Adrenal gland (tissue), 12 donors: Measurements from ENCODE around the gene FRK. TPM values are rescaled to one million over a fixed set of nuclear protein-coding genes. Genes with fewer than 3 reads are reported as not detected.

Source experiments
- DNase-seq, 7 donors: peaks; one replicate each; pipeline ENCODE4 v3.0.0-alpha.2; 2019 to 2020
- H3K27ac ChIP-seq, 5 donors: fragments of 200-600 bp; sonication (generic) in 4 of 5; 1 replicate in 3 of 5; 2 replicates in 2 of 5; pipeline versions ENCODE4 v1.5.1 to v1.8.0; 2016 to 2020; ENCODE audit warnings: mild to moderate bottlenecking in 1 of 5
- H3K27me3 ChIP-seq: fragments of 200-600 bp; 2 replicates; pipeline ENCODE4 v1.8.0; 2021
- H3K36me3 ChIP-seq, 2 donors: fragments of 200-600 bp; replicated peaks in 1 of 2; 1 replicate in 1 of 2; 2 replicates in 1 of 2; pipeline versions ENCODE4 v1.5.1 to v1.8.0; 2018 to 2022
- H3K4me1 ChIP-seq, 2 donors: fragments of 200-600 bp; replicated peaks in 1 of 2; 1 replicate in 1 of 2; 2 replicates in 1 of 2; pipeline versions ENCODE4 v1.5.1 to v1.8.0; 2018 to 2021
- H3K4me3 ChIP-seq, 4 donors: fragments of 200-600 bp; sonication (generic) in 3 of 4; one replicate each; pipeline ENCODE4 v1.5.1; 2016 to 2018
- H3K9me3 ChIP-seq, 3 donors: fragments of 200-600 bp; sonication (generic) in 1 of 3; replicated peaks in 1 of 3; 1 replicate in 2 of 3; 2 replicates in 1 of 3; pipeline versions ENCODE4 v1.5.1 to v1.8.0; 2016 to 2021
- CTCF ChIP-seq, 6 experiments: fragments of 450-650 bp in 4 of 6; fragments of 200-600 bp in 2 of 6; sonication (generic) in 1 of 6; IDR thresholded peaks; 1 replicate in 5 of 6; 2 replicates in 1 of 6; pipeline versions ENCODE4 v1.5.1 to v1.8.0; 2016 to 2021; ENCODE audit warnings: antibody characterized with exemption in 6 of 6, mild to moderate bottlenecking in 2 of 6, moderate library complexity in 1 of 6
- POLR2A ChIP-seq, 2 donors: fragments of 450-650 bp; IDR thresholded peaks; one replicate each; pipeline ENCODE4 v1.6.1; 2017; ENCODE audit warnings: antibody characterized with exemption in 2 of 2, mild to moderate bottlenecking in 2 of 2, moderate library complexity in 1 of 2
- WGBS, 4 donors: extraction: QIAGEN DNeasy Blood & Tissue Kit in 2 of 4; methylation state at CpG; one replicate each; pipeline versions ENCODE4 v1.1.5 to v1.1.7; 2013 to 2017; 5-methylcytosine and 5-hydroxymethylcytosine counted together
- intact Hi-C, 2 donors: fragments of 100-400 bp; cut with DNase I; formaldehyde crosslinking; loops; one replicate each; pipeline versions ENCODE4 v1.14.1 to v1.15.0; 2022 to 2023
- polyA plus RNA-seq, 3 donors: library from polyadenylated mRNA; stranded (reverse); fragments of 200-250 nt in 2 of 3; fragments of 350-450 nt in 1 of 3; fragmentation: Illumina TruSeq in 1 of 3; extraction: RNeasy Lipid Tissue Mini Kit (QIAGEN cat#74804) in 1 of 3; gene quantifications; one replicate each; pipeline ENCODE4 v1.2.3, GENCODE V29; 2013 to 2014
- total RNA-seq, 9 donors: library from RNA; depleted of rRNA in 4 of 9; stranded (reverse); fragments of >200 nt in 4 of 9; fragments of 120-200 nt in 1 of 9; fragmentation: NEBNext Ultra II Directional in 1 of 9; extraction: Animal tissue kit (Norgen Biotek cat#: 25700) in 1 of 9; gene quantifications; one replicate each; pipeline versions ENCODE4 v1.1.0 to v1.2.4, GENCODE V29; 2013 to 2023
- donor health status: healthy with polysubstance abuse.
- donor health status: Bipolar disorder and iron deficiency.
- donor health status: DM: yes; HTN: yes; CAD: no.
- donor health status: DM: no; HTN: no; CAD: no.
- donor health status: DM: no; HTN: no; CAD: no.
- donor health status: DM: yes; HTN: yes; CAD: no.

Gene FRK
- total and polyA plus RNA-seq, 12 donors, result 0.30 to 5.1 (median 2.5) TPM

- Histone ChIP-seq H3K27me3 (no peaks in the 10 kb centered on the region), H3K36me3 (no peaks in the 10 kb centered on the region), H3K9me3 (no peaks in the 10 kb centered on the region), H3K4me1 (peaks cover 0 to 8% of the 10 kb centered on the region in 2 donors), H3K4me3 (no peak overlapping the region), H3K27ac (no peak overlapping the region)
- DNase-seq, result no peak
- 82 to 88% (median 88%) methylated on average over 1 of the region's 1 CpG for WGBS, 4 donors
- TF ChIP-seq CTCF (IDR thresholded peaks at IDR 0.05) (no peak), POLR2A (IDR thresholded peaks at IDR 0.05) (no peak)
- intact Hi-C loops, result no loop called here
These were observed 31.2 kb downstream of the FRK start for GRCh38 chr6:116029535-116029934.

- intact Hi-C loops, result no loop called here
- H3K9me3 ChIP-seq, result no peaks in the 10 kb centered on the region
- H3K36me3 ChIP-seq, result no peaks in the 10 kb centered on the region
- TF ChIP-seq CTCF (IDR thresholded peaks at IDR 0.05) (no peak), POLR2A (IDR thresholded peaks at IDR 0.05) (no peak)
- WGBS, 4 donors, result 82 to 96% (median 95%) methylated on average over 1 of the region's 1 CpG
- H3K27me3 ChIP-seq, result no peaks in the 10 kb centered on the region
- no peak overlapping the region for H3K4me3 ChIP-seq
- no peak for DNase-seq
- H3K27ac ChIP-seq, result no peak overlapping the region
- H3K4me1 ChIP-seq, result no peaks in the 10 kb centered on the region
These were observed 32.5 kb downstream of the FRK start for GRCh38 chr6:116028233-116028632.

- DNase-seq, result no peak
- Histone ChIP-seq H3K27ac (no peak overlapping the region), H3K36me3 (no peaks in the 10 kb centered on the region), H3K9me3 (no peaks in the 10 kb centered on the region), H3K4me1 (no peaks in the 10 kb centered on the region), H3K4me3 (no peak overlapping the region), H3K27me3 (no peaks in the 10 kb centered on the region)
- no peak for TF ChIP-seq POLR2A (IDR thresholded peaks at IDR 0.05)
- no peak for TF ChIP-seq CTCF (IDR thresholded peaks at IDR 0.05)
- intact Hi-C loops, result no loop called here
These were observed 32.9 kb downstream of the FRK start for GRCh38 chr6:116027801-116028200.

- intact Hi-C loops, result no loop called here
These were observed 35.3 kb downstream of the FRK start for GRCh38 chr6:116025405-116025804.

More at GRCh38 chr6:116025405-116025804, 35.3 kb downstream of the FRK start:
- no peaks in the 10 kb centered on the region for H3K9me3 ChIP-seq
- H3K36me3 ChIP-seq, result no peaks in the 10 kb centered on the region
- H3K4me3 ChIP-seq, result no peak overlapping the region
- no peaks in the 10 kb centered on the region for H3K27me3 ChIP-seq
- no peak overlapping the region for H3K27ac ChIP-seq
- no peaks in the 10 kb centered on the region for H3K4me1 ChIP-seq
- TF ChIP-seq POLR2A (IDR thresholded peaks at IDR 0.05) (no peak), CTCF (IDR thresholded peaks at IDR 0.05) (no peak)
- no peak for DNase-seq
